Measurements from ENCODE around the gene DNER. TPM values are rescaled to one million over a fixed set of nuclear protein-coding genes. Genes with fewer than 3 reads are reported as not detected.

The DNER gene
- total and polyA plus RNA-seq, 7 donors: 0.10 to 0.87 (median 0.35) TPM; not detected in 1

DNA sequence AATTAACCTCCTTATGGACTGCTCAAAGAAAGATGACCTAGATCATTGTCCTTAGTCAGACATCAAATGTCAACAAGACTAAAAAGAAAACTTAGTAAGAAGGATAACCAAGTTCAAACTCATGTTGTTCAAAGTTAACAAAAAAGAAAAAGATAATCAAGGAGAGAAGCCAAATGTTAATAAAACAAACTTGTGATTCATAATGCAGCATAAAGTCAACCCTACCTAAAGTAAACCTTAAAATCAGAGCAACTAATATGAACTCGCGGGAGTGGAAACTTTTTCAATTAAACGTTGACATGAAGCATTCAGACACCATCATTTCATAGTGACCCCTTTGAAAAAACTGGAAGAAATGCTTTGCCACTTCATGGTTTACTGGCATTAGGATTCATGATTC is 52.9 kb downstream of the DNER start:
- 91 to 96% (median 95%) methylated on average over 3 of the region's 3 CpGs for WGBS, 3 donors
- H3K4me3 ChIP-seq: no peak overlapping the region
- H3K4me1 ChIP-seq: no peaks in the 10 kb centered on the region
- ATAC-seq (no peak), DNase-seq (no peak)
- no peak overlapping the region for H3K27ac ChIP-seq
- intact Hi-C loops (cut with DNase I): no loop called here
- no peaks in the 10 kb centered on the region for H3K27me3 ChIP-seq (ENCODE audit: insufficient read depth in 3 of 3, low read length in 2 of 3)
- TF ChIP-seq, protein P1, sequence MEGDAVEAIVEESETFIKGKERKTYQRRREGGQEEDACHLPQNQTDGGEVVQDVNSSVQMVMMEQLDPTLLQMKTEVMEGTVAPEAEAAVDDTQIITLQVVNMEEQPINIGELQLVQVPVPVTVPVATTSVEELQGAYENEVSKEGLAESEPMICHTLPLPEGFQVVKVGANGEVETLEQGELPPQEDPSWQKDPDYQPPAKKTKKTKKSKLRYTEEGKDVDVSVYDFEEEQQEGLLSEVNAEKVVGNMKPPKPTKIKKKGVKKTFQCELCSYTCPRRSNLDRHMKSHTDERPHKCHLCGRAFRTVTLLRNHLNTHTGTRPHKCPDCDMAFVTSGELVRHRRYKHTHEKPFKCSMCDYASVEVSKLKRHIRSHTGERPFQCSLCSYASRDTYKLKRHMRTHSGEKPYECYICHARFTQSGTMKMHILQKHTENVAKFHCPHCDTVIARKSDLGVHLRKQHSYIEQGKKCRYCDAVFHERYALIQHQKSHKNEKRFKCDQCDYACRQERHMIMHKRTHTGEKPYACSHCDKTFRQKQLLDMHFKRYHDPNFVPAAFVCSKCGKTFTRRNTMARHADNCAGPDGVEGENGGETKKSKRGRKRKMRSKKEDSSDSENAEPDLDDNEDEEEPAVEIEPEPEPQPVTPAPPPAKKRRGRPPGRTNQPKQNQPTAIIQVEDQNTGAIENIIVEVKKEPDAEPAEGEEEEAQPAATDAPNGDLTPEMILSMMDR (IDR thresholded peaks at IDR 0.05): no peak
- no peaks in the 10 kb centered on the region for H3K9me3 ChIP-seq
- no peaks in the 10 kb centered on the region for H3K36me3 ChIP-seq (ENCODE audit: insufficient read depth in 1 of 2, low read depth in 1 of 2)

DNA sequence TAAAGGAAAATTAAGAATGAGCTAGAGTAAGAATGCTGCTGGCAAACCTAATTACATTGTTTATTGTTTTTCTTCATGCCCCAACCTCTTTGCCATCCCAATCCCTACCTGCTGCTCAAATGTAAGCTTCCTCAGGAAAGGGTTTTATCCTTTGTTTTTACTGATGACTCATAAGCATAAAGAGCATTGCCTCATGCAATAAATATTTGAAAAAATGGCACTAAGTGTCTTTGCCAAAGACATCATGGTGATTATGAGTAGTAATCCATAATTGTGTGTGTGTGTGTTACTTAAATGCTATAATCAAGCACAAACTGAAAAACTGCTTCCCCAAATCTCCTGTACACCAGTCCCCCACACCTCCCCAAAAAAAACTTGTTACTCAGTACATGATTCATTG is 53.4 kb downstream of the DNER start:
- H3K4me3 ChIP-seq: no peak overlapping the region
- ATAC-seq (no peak), DNase-seq (no peak)
- TF ChIP-seq, protein P1 (IDR thresholded peaks at IDR 0.05): no peak
- no peaks in the 10 kb centered on the region for H3K4me1 ChIP-seq
- no peaks in the 10 kb centered on the region for H3K36me3 ChIP-seq (ENCODE audit: insufficient read depth in 1 of 2, low read depth in 1 of 2)
- intact Hi-C loops (cut with DNase I): no loop called here
- H3K9me3 ChIP-seq: no peaks in the 10 kb centered on the region
- H3K27ac ChIP-seq: no peak overlapping the region
- no peaks in the 10 kb centered on the region for H3K27me3 ChIP-seq (ENCODE audit: insufficient read depth in 3 of 3, low read length in 2 of 3)

DNA sequence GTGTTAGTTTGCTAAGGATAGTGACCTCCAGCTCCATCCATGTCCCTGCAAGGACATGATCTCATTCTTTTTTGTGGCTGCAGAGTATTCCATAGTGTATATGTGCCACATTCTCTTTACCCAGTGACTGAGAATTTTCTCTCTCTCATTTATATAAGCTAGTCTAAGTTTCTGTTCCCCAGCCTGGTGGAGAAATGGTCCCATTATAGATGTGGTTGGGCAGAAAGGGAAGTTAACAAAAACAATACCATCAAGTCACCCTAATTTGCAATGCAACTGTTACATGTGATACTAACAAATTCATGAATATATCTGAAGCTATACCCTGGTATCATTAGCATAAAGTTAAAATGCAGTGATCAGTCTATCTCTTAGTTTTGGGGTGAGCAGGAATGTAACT is 54.0 kb downstream of the DNER start:
- H3K27ac ChIP-seq: no peak overlapping the region
- no peaks in the 10 kb centered on the region for H3K9me3 ChIP-seq
- H3K4me3 ChIP-seq: no peak overlapping the region
- no peak for ATAC-seq
- DNase-seq: no peak
- TF ChIP-seq, protein P1 (IDR thresholded peaks at IDR 0.05): no peak
- H3K27me3 ChIP-seq (ENCODE audit: insufficient read depth in 3 of 3, low read length in 2 of 3): no peaks in the 10 kb centered on the region
- H3K36me3 ChIP-seq (ENCODE audit: insufficient read depth in 1 of 2, low read depth in 1 of 2): no peaks in the 10 kb centered on the region
- intact Hi-C loops (cut with DNase I): no loop called here
- H3K4me1 ChIP-seq: no peaks in the 10 kb centered on the region

DNA sequence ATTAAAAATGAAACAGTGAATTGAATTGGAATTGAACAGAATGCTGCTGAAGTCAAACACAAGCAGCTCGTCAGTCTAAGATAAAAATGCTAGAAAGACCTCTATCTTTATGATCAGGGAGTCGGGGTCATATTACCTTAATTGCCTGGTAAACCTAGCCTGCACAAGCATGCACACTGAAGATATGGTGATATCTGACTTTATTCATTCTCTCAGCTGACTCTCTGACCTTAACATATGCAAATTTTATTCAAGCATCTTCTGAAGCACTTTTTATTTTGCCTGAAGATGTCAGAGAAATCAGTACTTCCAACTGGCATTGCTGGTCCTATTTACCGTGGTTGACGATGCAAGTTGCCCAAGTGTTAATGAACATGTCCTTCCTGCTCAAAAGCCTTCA is 56.4 kb downstream of the DNER start:
- 79 to 81% (median 80%) methylated on average over 4 of the region's 4 CpGs for WGBS, 3 donors
- Histone ChIP-seq H3K27ac (no peak overlapping the region), H3K4me3 (no peak overlapping the region), H3K27me3 (ENCODE audit: insufficient read depth in 3 of 3, low read length in 2 of 3) (no peaks in the 10 kb centered on the region), H3K9me3 (no peaks in the 10 kb centered on the region), H3K36me3 (ENCODE audit: insufficient read depth in 1 of 2, low read depth in 1 of 2) (no peaks in the 10 kb centered on the region), H3K4me1 (no peaks in the 10 kb centered on the region)
- ATAC-seq (no peak), DNase-seq (no peak)
- TF ChIP-seq, protein P1 (IDR thresholded peaks at IDR 0.05): no peak
- intact Hi-C loops (cut with DNase I): no loop called here

DNA sequence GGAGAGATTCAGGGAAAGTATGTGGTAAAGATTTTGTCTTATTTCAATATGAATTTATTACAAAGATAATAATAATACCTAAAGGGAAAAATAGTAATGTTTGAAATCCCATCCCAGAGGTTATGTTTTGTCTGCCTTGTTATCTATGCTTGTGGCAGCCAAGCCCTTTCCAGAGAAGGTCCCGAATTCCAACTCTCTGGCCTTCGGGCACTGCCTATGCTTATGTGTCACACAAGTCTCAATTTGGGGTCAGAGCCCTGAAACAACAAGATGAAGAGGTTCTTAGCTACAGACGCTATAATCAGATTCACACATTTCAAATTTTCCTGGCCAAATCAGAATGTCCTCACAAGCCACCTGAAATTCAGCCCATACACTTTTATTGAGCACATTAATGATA is 59.9 kb downstream of the DNER start:
- Histone ChIP-seq H3K27me3 (ENCODE audit: insufficient read depth in 3 of 3, low read length in 2 of 3) (peaks cover 0 to 2% (median 0%) of the 10 kb centered on the region in 3 donors), H3K36me3 (ENCODE audit: insufficient read depth in 1 of 2, low read depth in 1 of 2) (no peaks in the 10 kb centered on the region), H3K27ac (no peak overlapping the region), H3K4me3 (no peak overlapping the region), H3K4me1 (no peaks in the 10 kb centered on the region), H3K9me3 (no peaks in the 10 kb centered on the region)
- TF ChIP-seq, protein P1 (IDR thresholded peaks at IDR 0.05): no peak
- no peak for ATAC-seq
- no peak for DNase-seq
- 85 to 92% (median 87%) methylated on average over 3 of the region's 3 CpGs for WGBS, 3 donors
- intact Hi-C loops (cut with DNase I): no loop called here

Measured in psoas muscle (tissue), 8 donors.